DMS153 treated with DMSO at 0.1 percent for 48 hours (cell line): ENCODE results near the gene DNAH1.

Experiments
- DNase-seq: peaks from one replicate; lab custom pipeline; 2025; ENCODE audit not compliant: unreplicated experiment; lab: John Stamatoyannopoulos, UW

The DNAH1 gene

GRCh38 chr3:52356126-52356525 lies 40.0 kb downstream of the DNAH1 start:
- no peak for DNase-seq

- DNase-seq: no peak
Observed at GRCh38 chr3:52357151-52358080, 41.3 kb downstream of the DNAH1 start.

GRCh38 chr3:52358362-52358940 lies 42.3 kb downstream of the DNAH1 start:
- DNase-seq: no peak

DNA sequence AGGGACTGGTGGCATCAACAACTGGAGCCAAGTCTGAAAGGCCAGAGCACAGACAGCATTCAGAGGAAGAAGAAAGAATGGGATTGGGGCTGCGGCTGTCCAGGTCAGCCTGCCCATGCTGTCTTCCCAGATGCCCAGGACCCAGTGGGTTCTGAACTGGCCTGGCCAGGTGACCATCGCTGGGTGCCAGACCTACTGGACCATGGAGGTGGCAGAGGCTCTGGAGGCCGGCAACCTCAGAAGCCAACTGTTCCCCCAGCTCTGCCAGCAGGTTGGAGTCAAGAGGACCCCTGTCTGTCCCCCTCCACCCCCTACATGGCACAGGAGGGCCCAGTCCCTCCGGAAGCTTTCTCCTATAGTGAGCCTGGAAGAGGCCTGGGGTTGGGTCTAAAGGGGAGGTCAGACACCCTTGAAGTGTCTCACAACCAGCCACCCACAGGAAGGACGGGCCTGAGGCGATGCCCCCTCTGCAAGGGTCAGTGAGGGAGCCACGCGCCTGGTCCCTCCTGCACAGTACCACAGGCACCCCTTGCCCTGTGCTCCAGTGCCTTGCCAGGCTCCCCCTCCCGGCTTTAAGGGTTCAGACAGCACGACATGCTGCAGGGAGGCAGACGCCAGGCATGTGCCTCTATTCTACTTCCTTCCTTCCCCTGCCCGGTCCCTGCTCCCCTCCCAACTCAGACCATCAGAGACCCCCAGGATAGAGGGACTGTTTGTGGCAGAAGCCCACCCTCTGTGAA lies 43.2 kb downstream of the DNAH1 start:
- DNase-seq: no peak

GRCh38 chr3:52361011-52361410 lies 44.9 kb downstream of the DNAH1 start:
- no peak for DNase-seq

GRCh38 chr3:52361454-52361853 lies 45.3 kb downstream of the DNAH1 start:
- DNase-seq: no peak

DNA sequence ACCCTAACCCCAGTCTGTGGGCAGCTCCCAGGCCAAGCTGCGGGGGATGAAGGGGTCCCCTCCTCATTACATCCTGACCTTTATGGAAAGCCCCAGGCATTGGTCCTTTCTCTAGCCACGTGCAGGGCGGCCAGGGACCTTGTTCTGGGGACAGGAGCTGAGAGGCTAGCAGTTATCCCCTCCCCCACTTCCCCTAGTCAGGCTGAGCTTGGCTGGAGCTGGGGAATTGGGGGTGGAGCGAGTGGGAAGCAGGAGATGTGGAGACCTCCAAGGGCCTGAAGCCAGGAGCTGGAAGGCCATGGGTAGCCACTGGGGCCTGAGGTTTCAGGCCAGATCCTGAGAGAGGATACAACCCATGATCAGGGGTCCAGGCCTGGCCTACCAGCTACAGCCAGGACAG lies 45.8 kb downstream of the DNAH1 start:
- DNase-seq: no peak

DNA sequence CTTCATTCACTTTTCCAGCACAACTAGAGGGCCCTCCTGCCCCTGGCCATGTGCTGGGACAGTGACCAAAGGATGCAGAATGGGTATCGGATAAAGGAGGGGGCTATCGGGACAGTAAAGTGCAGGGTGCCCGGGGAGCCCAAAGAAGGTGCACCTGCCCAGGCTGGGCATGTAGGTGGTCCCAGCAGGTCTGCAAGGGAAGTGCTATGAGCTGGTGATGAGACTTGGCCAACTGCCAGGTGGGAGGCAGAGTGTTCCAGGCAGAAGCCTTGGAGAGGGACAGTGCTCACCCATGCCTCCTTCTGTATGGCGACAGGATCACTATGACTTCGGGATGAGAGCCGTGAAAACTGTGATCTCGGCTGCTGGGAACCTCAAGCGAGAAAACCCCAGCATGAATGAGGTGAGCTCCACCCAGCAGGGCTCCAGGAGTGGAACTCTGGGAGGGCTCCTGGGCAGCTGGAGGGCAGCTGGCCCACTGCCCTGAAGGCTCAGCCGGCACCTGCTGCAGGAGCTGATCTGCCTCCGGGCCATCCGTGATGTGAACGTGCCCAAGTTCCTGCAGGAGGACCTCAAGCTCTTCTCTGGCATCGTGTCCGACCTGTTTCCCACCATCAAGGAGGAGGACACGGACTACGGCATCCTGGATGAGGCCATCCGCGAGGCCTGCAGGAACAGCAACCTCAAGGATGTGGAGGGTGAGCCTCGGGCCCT lies 48.4 kb downstream of the DNAH1 start:
- DNase-seq: no peak

DNA sequence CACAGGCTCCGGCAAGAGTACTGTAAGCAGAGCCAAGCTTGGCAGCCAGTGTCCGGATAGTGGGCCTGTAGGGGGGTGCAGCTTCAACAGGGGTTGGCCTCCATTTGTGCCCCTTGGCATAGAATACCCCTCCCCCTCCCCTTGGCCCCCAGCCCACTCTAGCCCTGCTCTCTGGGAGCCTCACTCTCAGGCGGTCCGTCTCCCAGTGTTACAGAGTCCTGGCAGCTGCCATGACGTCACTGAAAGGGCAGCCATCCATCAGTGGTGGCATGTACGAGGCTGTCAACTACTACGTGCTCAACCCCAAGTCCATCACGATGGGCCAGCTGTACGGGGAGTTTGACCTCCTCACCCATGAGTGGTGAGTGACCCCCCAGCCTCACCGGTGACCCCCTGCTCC lies 50.4 kb downstream of the DNAH1 start:
- DNase-seq: no peak

GRCh38 chr3:52367891-52368880 lies 52.1 kb downstream of the DNAH1 start:
- DNase-seq: peak; percentile 0

DNA sequence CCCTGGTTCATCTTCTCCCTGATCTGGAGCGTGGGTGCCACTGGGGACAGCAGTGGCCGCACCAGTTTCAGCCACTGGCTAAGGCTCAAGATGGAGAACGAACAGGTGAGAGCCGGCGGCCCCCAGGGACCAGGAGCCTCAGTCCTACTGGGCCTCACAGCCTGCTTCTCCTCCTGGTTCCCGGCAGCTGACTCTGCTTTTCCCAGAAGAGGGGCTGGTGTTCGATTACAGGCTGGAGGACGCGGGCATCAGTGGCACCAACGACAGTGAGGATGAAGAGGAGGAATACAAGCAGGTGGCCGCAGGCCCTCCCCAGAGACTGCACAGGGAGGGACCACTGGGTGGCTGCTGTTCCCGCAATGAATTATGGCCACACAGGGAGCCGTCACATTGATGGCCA lies 54.4 kb downstream of the DNAH1 start:
- no peak for DNase-seq

GRCh38 chr3:52372822-52373504 lies 56.8 kb downstream of the DNAH1 start:
- no peak for DNase-seq

DNA sequence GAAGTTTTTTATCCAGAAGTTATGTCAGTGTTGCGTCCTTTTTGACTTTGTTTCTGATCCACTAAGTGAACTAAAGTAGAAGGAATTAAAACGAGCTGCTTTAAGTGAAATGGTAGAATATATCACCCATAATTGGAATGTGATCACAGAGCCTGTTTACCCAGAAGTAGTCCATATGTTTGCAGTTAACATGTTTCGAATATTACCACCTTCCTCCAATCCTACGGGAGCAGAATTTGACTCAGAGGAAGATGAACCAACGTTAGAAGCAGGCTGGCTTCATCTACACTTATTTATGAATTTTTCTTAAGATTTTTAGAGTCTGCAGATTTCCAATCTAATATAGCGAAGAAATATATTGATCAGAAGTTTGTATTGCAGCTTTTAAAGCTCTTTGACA lies 57.6 kb downstream of the DNAH1 start:
- no peak for DNase-seq

- no peak for DNase-seq
Observed at GRCh38 chr3:52374173-52374572, 58.1 kb downstream of the DNAH1 start.

DNA sequence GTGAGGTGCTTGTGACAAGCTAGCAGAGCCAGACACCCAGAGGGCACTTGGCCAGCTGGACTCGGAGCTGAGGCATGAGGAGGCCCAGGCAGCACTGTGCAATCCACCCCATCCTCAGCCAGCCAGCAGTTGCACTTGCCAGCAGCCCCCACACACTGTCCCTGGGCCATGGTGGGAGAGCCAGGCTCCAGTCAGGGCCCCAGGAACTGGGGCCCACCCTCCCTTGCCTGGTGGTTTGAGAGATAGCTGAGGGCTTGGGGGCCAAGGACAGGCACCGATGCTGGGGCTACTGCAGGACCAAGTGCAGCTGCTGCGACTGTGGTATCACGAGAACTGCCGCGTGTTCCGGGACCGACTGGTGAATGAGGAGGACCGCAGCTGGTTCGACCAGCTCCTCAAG lies 63.5 kb downstream of the DNAH1 start:
- no peak for DNase-seq

- no peak for DNase-seq
Observed at GRCh38 chr3:52380023-52380422, 63.9 kb downstream of the DNAH1 start.

DNA sequence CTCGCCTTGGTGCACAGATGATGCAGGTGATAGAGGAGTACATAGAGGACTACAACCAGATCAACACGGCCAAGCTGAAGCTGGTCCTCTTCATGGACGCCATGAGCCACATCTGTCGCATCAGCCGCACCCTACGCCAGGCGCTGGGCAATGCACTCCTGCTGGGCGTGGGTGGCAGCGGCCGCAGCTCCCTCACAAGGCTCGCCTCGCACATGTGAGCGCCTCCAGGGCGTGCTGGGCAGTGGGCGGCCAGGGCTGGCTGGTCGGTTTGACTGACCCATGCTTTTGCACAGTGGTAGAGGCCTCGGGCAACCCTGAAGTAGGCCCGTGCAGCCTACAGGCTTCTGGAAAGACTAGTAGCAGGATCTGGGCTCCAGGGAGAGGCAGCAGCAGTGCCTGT lies 65.5 kb downstream of the DNAH1 start:
- no peak for DNase-seq

DNA sequence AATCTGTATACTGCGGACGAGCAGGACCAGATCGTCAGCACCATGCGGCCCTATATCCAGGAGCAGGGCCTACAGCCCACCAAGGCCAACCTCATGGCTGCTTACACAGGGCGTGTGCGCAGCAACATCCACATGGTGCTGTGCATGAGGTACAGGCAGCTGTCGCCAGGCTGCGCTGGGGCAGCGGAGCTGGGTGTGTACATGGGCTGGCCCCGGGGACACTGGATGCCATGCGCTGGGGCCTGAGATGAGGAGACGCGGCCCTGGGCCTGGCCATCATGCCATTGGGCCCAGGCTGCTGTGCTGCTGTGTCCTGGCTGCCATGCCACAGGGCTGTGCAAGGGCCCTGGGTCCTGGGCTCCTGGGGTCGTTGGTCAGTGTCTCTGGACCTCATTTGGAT lies 67.3 kb downstream of the DNAH1 start:
- no peak for DNase-seq

DNA sequence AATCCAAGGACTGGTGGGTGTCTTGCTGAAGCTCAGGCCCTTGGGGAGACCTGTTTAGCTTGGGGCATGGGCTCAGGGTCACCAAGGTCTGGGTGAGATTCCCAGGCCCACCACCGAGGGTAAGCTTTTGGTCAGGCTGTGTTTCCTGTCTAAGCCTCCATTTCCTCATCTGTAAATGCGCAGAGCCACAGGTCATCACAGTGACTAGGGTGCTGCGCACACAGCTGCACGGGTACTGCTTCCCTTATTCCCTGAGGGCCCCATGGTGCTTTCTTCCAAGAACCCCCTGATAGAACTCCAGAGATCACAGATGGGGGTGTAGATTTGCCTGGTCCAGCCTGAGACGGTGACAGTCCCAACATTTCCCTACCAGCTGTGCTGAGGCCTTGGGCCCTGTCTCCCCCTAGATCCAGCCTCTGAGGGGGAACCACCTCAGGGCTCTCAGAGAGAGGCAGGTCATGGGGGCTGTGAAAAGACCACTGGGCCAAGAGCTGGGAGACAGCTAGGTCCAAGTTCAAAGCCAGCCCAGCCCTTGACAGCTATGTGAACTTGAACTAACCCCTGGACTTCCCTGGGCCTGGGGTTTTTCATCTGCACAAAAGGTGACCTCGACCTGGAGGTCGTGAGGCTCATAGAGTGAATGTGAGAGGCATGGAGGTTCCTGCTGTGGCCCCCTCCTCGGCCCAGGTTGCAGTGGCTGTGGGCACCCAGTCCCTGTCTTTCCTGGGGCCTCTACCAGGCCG lies 68.1 kb downstream of the DNAH1 start:
- DNase-seq: no peak
